ENCODE measurements around the gene ORC2.

GRCh38 chr2:200863782-200864175 lies 99.7 kb downstream of the ORC2 start:
- TF ChIP-seq POLR2AphosphoS5 (IDR thresholded peaks at IDR 0.05; ENCODE audit: low read depth, low read length) (no peak), SIN3A (IDR thresholded peaks at IDR 0.05; ENCODE audit: borderline replicate concordance, insufficient read depth, low read length) (no peak), REST (IDR thresholded peaks at IDR 0.05; ENCODE audit: insufficient read depth in 1 of 2, low read depth in 2 of 2, low read length in 2 of 2) (no peak), TAF1 (IDR thresholded peaks at IDR 0.05; ENCODE audit: borderline replicate concordance, insufficient read depth, low read length) (no peak), FOXP2 (optimal IDR thresholded peaks at IDR 0.05; ENCODE audit: borderline replicate concordance, extremely low read depth, extremely low read length, insufficient read depth) (no peak)

Measured in PFSK-1 (cell line).